ENCODE measurements around the gene LRMDA.

- no peak for TF ChIP-seq POLR2A (IDR thresholded peaks at IDR 0.05)
- TF ChIP-seq, protein P1, sequence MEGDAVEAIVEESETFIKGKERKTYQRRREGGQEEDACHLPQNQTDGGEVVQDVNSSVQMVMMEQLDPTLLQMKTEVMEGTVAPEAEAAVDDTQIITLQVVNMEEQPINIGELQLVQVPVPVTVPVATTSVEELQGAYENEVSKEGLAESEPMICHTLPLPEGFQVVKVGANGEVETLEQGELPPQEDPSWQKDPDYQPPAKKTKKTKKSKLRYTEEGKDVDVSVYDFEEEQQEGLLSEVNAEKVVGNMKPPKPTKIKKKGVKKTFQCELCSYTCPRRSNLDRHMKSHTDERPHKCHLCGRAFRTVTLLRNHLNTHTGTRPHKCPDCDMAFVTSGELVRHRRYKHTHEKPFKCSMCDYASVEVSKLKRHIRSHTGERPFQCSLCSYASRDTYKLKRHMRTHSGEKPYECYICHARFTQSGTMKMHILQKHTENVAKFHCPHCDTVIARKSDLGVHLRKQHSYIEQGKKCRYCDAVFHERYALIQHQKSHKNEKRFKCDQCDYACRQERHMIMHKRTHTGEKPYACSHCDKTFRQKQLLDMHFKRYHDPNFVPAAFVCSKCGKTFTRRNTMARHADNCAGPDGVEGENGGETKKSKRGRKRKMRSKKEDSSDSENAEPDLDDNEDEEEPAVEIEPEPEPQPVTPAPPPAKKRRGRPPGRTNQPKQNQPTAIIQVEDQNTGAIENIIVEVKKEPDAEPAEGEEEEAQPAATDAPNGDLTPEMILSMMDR (IDR thresholded peaks at IDR 0.05), result no peak
Observed at GRCh38 chr10:76328348-76328747, 896.9 kb downstream of the LRMDA start.
